GM19463 (cell line): ENCODE data around the gene FHIT.
"Not testable (repeated sequence)": the region's sequence is repeated elsewhere in the genome, so short reads cannot be mapped to it uniquely, and the experiment has no call there.

Source experiments
- ATAC-seq: cut with Tn5 transposase; IDR thresholded peaks from one replicate; pipeline ENCODE4 v1.9.1; 2021; ENCODE audit warnings: mild to moderate bottlenecking, moderate library complexity; ENCODE audit not compliant: unreplicated experiment

The FHIT gene

GRCh38 chr3:61065451-61066011, 185.7 kb downstream of the FHIT start:
- ATAC-seq: no peak

- ATAC-seq: no peak
Measured at GRCh38 chr3:61061092-61061723, 190.0 kb downstream of the FHIT start.

- ATAC-seq: no peak
Measured at GRCh38 chr3:61060411-61060861, 190.8 kb downstream of the FHIT start.

GRCh38 chr3:61058836-61059235, 192.4 kb downstream of the FHIT start:
- ATAC-seq: no peak

GRCh38 chr3:61057464-61057863, 193.8 kb downstream of the FHIT start:
- no peak for ATAC-seq

- ATAC-seq: no peak
Measured at GRCh38 chr3:61055447-61055846, 195.8 kb downstream of the FHIT start.

GRCh38 chr3:61053781-61054496, 197.3 kb downstream of the FHIT start:
- no peak for ATAC-seq

- no peak for ATAC-seq
Measured at GRCh38 chr3:61052851-61053250, 198.4 kb downstream of the FHIT start.

- no peak for ATAC-seq
Measured at GRCh38 chr3:61051666-61052065, 199.6 kb downstream of the FHIT start.

GRCh38 chr3:61045169-61045568, 206.1 kb downstream of the FHIT start:
- not testable (repeated sequence) for ATAC-seq

- ATAC-seq: no peak
Measured at GRCh38 chr3:61043156-61043555, 208.1 kb downstream of the FHIT start.

- no peak for ATAC-seq
Measured at GRCh38 chr3:61040618-61041017, 210.6 kb downstream of the FHIT start.

- ATAC-seq: no peak
Measured at GRCh38 chr3:61035573-61035972, 215.7 kb downstream of the FHIT start.

- no peak for ATAC-seq
Measured at GRCh38 chr3:61032991-61033390, 218.3 kb downstream of the FHIT start.

- ATAC-seq: no peak
Measured at GRCh38 chr3:61031503-61031902, 219.7 kb downstream of the FHIT start.

- no peak for ATAC-seq
Measured at GRCh38 chr3:61030469-61031035, 220.7 kb downstream of the FHIT start.

GRCh38 chr3:61029194-61029593, 222.1 kb downstream of the FHIT start:
- no peak for ATAC-seq

GRCh38 chr3:61018807-61019206, 232.4 kb downstream of the FHIT start:
- no peak for ATAC-seq

- ATAC-seq: not testable (repeated sequence)
Measured at GRCh38 chr3:61017028-61017427, 234.2 kb downstream of the FHIT start.

- no peak for ATAC-seq
Measured at GRCh38 chr3:61015859-61016258, 235.4 kb downstream of the FHIT start.

GRCh38 chr3:61015408-61015807, 235.8 kb downstream of the FHIT start:
- no peak for ATAC-seq

GRCh38 chr3:61008998-61009380, 242.3 kb downstream of the FHIT start:
- ATAC-seq: no peak
